Measurements from ENCODE around the gene CC2D2A. TPM values are rescaled to one million over a fixed set of nuclear protein-coding genes. Genes with fewer than 3 reads are reported as not detected.

Gene CC2D2A
- total and polyA plus RNA-seq, 8 donors: 5.7 to 32.7 (median 14.5) TPM

DNA sequence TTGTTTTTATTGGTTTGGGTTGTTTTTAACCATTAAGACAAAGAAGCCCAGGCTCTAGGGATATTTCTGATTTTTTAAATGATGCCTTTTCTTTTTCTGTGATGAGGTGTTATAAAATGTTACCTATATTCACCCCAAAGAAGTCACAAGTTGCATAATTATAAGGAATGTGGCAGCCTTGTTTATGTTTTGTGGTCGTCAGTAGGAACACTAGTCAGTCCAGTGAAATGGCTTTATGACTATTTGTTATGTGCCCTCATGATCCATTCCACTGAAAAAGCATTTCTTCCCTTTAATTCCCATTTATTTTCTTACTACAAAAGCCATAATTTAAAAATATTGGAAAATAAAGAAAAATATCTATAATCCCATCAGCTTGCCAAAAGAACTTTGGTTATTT lies 34.4 kb downstream of the CC2D2A start:
- no peak for DNase-seq
- TF ChIP-seq POLR2A (IDR thresholded peaks at IDR 0.05): no peak
- Histone ChIP-seq H3K9me3 (no peaks in the 10 kb centered on the region), H3K27ac (no peak overlapping the region), H3K4me3 (no peak overlapping the region), H3K27me3 (no peaks in the 10 kb centered on the region), H3K4me1 (no peaks in the 10 kb centered on the region), H3K36me3 (peaks cover 0 to 35% (median 27%) of the 10 kb centered on the region in 4 donors)
- intact Hi-C loops (cut with DNase I; ENCODE audit: low total_unique reads): no loop called here
- 82 to 91% (median 88%) methylated on average over 1 of the region's 1 CpG for WGBS, 5 donors

DNA sequence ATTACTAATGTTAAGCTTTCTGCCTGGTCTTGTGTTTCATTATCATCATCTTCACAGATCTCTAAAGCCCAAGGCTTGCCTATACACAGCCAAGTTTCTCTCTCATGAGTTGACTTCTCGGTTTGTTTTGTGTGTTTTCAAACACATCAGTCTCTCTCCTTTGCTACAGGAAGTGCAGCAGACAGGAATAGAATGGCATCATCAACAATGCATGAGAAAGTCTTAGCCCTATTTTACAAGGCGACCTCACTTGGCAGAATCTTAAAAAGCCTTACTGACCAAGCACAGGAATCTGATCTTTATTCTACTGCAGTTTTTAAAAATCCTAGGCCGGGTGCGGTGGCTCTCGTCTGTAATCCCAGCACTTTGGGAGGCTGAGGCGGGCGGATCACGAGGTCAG lies 36.8 kb downstream of the CC2D2A start:
- H3K27me3 ChIP-seq: no peaks in the 10 kb centered on the region
- TF ChIP-seq EP300 (IDR thresholded peaks at IDR 0.05) (no peak), POLR2AphosphoS5 (IDR thresholded peaks at IDR 0.05) (no peak), POLR2A (IDR thresholded peaks at IDR 0.05) (no peak), CTCF (IDR thresholded peaks at IDR 0.05) (no peak)
- no peaks in the 10 kb centered on the region for H3K9me3 ChIP-seq
- WGBS, 5 donors: 85 to 91% (median 89%) methylated on average over 7 to 8 of the region's 8 CpGs
- H3K36me3 ChIP-seq: peaks cover 0 to 49% (median 43%) of the 10 kb centered on the region in 4 donors
- H3K27ac ChIP-seq: no peak overlapping the region
- no peaks in the 10 kb centered on the region for H3K4me1 ChIP-seq
- no peak for DNase-seq
- H3K4me3 ChIP-seq: no peak overlapping the region
- intact Hi-C loops (cut with DNase I; ENCODE audit: low total_unique reads): no loop called here

GRCh38 chr4:15507679-15508078 lies 38.0 kb downstream of the CC2D2A start:
- intact Hi-C loops (cut with DNase I; ENCODE audit: low total_unique reads): no loop called here
- H3K27ac ChIP-seq: no peak overlapping the region

GRCh38 chr4:15510961-15511360 lies 41.3 kb downstream of the CC2D2A start:
- WGBS, 5 donors: 92 to 94% (median 94%) methylated on average over 6 of the region's 6 CpGs
- intact Hi-C loops (cut with DNase I; ENCODE audit: low total_unique reads): no loop called here
- DNase-seq: no peak
- TF ChIP-seq POLR2A (IDR thresholded peaks at IDR 0.05) (no peak), CTCF (IDR thresholded peaks at IDR 0.05) (no peak), EP300 (IDR thresholded peaks at IDR 0.05) (no peak), POLR2AphosphoS5 (IDR thresholded peaks at IDR 0.05) (no peak)
- Histone ChIP-seq H3K9me3 (no peaks in the 10 kb centered on the region), H3K27me3 (no peaks in the 10 kb centered on the region), H3K36me3 (peaks cover 0 to 60% (median 40%) of the 10 kb centered on the region in 4 donors), H3K27ac (no peak overlapping the region), H3K4me1 (no peaks in the 10 kb centered on the region), H3K4me3 (no peak overlapping the region)

More at GRCh38 chr4:15507679-15508078, 38.0 kb downstream of the CC2D2A start:
- H3K36me3 ChIP-seq: peaks cover 0 to 55% (median 48%) of the 10 kb centered on the region in 4 donors
- no peak for DNase-seq
- H3K4me1 ChIP-seq: no peaks in the 10 kb centered on the region
- WGBS, 5 donors: 69 to 98% (median 92%) methylated on average over 4 of the region's 4 CpGs
- no peak for TF ChIP-seq POLR2A (IDR thresholded peaks at IDR 0.05)
- no peak for TF ChIP-seq POLR2AphosphoS5 (IDR thresholded peaks at IDR 0.05)
- TF ChIP-seq EP300 (IDR thresholded peaks at IDR 0.05): no peak
- TF ChIP-seq CTCF (IDR thresholded peaks at IDR 0.05): no peak
- H3K9me3 ChIP-seq: no peaks in the 10 kb centered on the region
- no peaks in the 10 kb centered on the region for H3K27me3 ChIP-seq
- H3K4me3 ChIP-seq: no peak overlapping the region

DNA sequence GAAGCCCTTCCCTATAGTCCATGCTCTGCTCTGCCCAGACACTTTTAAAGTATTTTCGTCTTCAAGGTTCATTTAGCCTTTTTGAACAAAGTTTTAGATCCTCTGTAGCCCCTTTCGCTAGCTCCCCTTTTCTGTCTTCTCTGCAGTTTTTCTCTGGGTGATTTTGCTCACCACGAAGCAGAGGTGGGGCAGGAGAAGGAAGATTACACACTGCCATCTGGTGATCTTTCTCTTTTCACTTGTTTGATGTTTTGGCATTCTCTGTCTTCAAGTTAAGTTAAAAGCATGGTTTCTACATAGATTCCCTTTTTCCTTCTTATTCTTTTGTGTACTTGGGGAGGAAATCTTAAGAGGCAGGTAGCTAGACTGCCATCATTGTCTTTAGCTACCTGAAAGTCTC lies 43.9 kb downstream of the CC2D2A start:
- 79 to 88% (median 81%) methylated on average over 3 of the region's 3 CpGs for WGBS, 5 donors
- Histone ChIP-seq H3K9me3 (no peaks in the 10 kb centered on the region), H3K4me3 (no peak overlapping the region), H3K4me1 (no peaks in the 10 kb centered on the region), H3K27ac (no peak overlapping the region), H3K27me3 (no peaks in the 10 kb centered on the region), H3K36me3 (peaks cover 0 to 73% (median 58%) of the 10 kb centered on the region in 4 donors)
- no peak for DNase-seq
- intact Hi-C loops (cut with DNase I; ENCODE audit: low total_unique reads): no loop called here
- TF ChIP-seq POLR2AphosphoS5 (IDR thresholded peaks at IDR 0.05) (no peak), CTCF (IDR thresholded peaks at IDR 0.05) (no peak), EP300 (IDR thresholded peaks at IDR 0.05) (no peak), POLR2A (IDR thresholded peaks at IDR 0.05) (no peak)
